ENCODE results near the gene CPSF6.
"Not testable (repeated sequence)": the region's sequence is repeated elsewhere in the genome, so short reads cannot be mapped to it uniquely, and the experiment has no call there.

The CPSF6 gene

GRCh38 chr12:69239352-69239921 is at the start of gene CPSF6:
Gene CPSF6 (plus strand): TSS chr12:69239569. CDS start chr12:69239647, 78 bp downstream.
- Histone ChIP-seq H3K4me3 (replicated peaks; ENCODE audit: low read depth, low read length) (peak within 1 kb of the TSS; percentile 88), H3K27me3 (replicated peaks; ENCODE audit: control insufficient read depth, insufficient read depth, low read length) (no peaks in the 10 kb centered on the region), H3K36me3 (ENCODE audit: control insufficient read depth, insufficient read depth, low read length) (no peaks in the 10 kb centered on the region)
- no peak for TF ChIP-seq CTCF (IDR thresholded peaks at IDR 0.05; ENCODE audit: insufficient read depth, low read length, poor library complexity, severe bottlenecking)
- DNase-seq (ENCODE audit: extremely low read depth, insufficient read length): peak; percentile 94

- H3K36me3 ChIP-seq (ENCODE audit: control insufficient read depth, insufficient read depth, low read length): no peaks in the 10 kb centered on the region
- peak; percentile 40 for TF ChIP-seq CTCF (IDR thresholded peaks at IDR 0.05; ENCODE audit: insufficient read depth, low read length, poor library complexity, severe bottlenecking)
- H3K4me3 ChIP-seq (replicated peaks; ENCODE audit: low read depth, low read length): no peak overlapping the region
- no peaks in the 10 kb centered on the region for H3K27me3 ChIP-seq (replicated peaks; ENCODE audit: control insufficient read depth, insufficient read depth, low read length)
- DNase-seq (ENCODE audit: extremely low read depth, insufficient read length): no peak
Measured at GRCh38 chr12:69196302-69197288, 42.8 kb upstream of the CPSF6 start.

GRCh38 chr12:69199976-69200375 is 39.4 kb upstream of the CPSF6 start:
- H3K27me3 ChIP-seq (replicated peaks; ENCODE audit: control insufficient read depth, insufficient read depth, low read length); H3K4me3 ChIP-seq (replicated peaks; ENCODE audit: low read depth, low read length); DNase-seq (ENCODE audit: extremely low read depth, insufficient read length); H3K36me3 ChIP-seq (ENCODE audit: control insufficient read depth, insufficient read depth, low read length): not testable (repeated sequence)

GRCh38 chr12:69204191-69204590 is 35.2 kb upstream of the CPSF6 start:
- TF ChIP-seq CTCF (IDR thresholded peaks at IDR 0.05; ENCODE audit: insufficient read depth, low read length, poor library complexity, severe bottlenecking): no peak
- no peak for DNase-seq (ENCODE audit: extremely low read depth, insufficient read length)
- no peaks in the 10 kb centered on the region for H3K36me3 ChIP-seq (ENCODE audit: control insufficient read depth, insufficient read depth, low read length)
- no peaks in the 10 kb centered on the region for H3K27me3 ChIP-seq (replicated peaks; ENCODE audit: control insufficient read depth, insufficient read depth, low read length)
- H3K4me3 ChIP-seq (replicated peaks; ENCODE audit: low read depth, low read length): no peak overlapping the region

GRCh38 chr12:69210661-69211060 is 28.7 kb upstream of the CPSF6 start:
- H3K36me3 ChIP-seq (ENCODE audit: control insufficient read depth, insufficient read depth, low read length): no peaks in the 10 kb centered on the region
- no peak overlapping the region for H3K4me3 ChIP-seq (replicated peaks; ENCODE audit: low read depth, low read length)
- DNase-seq (ENCODE audit: extremely low read depth, insufficient read length): no peak
- TF ChIP-seq CTCF (IDR thresholded peaks at IDR 0.05; ENCODE audit: insufficient read depth, low read length, poor library complexity, severe bottlenecking): no peak
- no peaks in the 10 kb centered on the region for H3K27me3 ChIP-seq (replicated peaks; ENCODE audit: control insufficient read depth, insufficient read depth, low read length)

GRCh38 chr12:69211160-69211559 is 28.2 kb upstream of the CPSF6 start:
- no peak for DNase-seq (ENCODE audit: extremely low read depth, insufficient read length)
- H3K36me3 ChIP-seq (ENCODE audit: control insufficient read depth, insufficient read depth, low read length): no peaks in the 10 kb centered on the region
- TF ChIP-seq CTCF (IDR thresholded peaks at IDR 0.05; ENCODE audit: insufficient read depth, low read length, poor library complexity, severe bottlenecking): no peak

More at GRCh38 chr12:69211160-69211559, 28.2 kb upstream of the CPSF6 start:
- Histone ChIP-seq H3K27me3 (replicated peaks; ENCODE audit: control insufficient read depth, insufficient read depth, low read length) (no peaks in the 10 kb centered on the region), H3K4me3 (replicated peaks; ENCODE audit: low read depth, low read length) (no peak overlapping the region)

Data from GM06990 (cell line).